ENCODE measurements around the gene MMP15.
"Not testable (repeated sequence)": the region's sequence is repeated elsewhere in the genome, so short reads cannot be mapped to it uniquely, and the experiment has no call there.

Gene MMP15

DNA sequence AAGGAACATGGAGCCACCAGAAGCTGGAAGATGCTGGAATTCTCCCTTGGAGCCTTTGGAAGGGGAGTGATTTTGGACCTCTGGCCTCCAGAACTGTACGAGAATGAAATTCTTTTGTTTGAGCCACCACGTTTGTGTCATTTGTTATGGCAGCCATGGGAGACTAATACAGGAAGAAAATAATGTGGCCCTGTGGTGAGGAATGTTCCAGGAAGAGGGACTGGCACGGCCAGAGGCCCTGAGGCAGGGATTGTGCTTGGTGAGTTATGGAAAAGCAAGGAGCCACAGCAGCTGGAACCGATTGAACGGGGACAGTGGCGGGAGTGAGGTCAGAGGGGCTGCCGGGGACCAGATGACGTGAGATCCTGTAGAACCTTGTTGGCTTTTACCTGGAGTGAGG, 52.2 kb downstream of the MMP15 start:
- H3K4me3 ChIP-seq (ENCODE audit: low read depth in 1 of 2, low read length in 1 of 2): no peak overlapping the region
- no peaks in the 10 kb centered on the region for H3K4me1 ChIP-seq (ENCODE audit: control insufficient read depth in 1 of 2, insufficient read depth in 1 of 2, low read depth in 1 of 2, low read length in 1 of 2)
- H3K9me3 ChIP-seq: no peaks in the 10 kb centered on the region
- TF ChIP-seq, protein P1, sequence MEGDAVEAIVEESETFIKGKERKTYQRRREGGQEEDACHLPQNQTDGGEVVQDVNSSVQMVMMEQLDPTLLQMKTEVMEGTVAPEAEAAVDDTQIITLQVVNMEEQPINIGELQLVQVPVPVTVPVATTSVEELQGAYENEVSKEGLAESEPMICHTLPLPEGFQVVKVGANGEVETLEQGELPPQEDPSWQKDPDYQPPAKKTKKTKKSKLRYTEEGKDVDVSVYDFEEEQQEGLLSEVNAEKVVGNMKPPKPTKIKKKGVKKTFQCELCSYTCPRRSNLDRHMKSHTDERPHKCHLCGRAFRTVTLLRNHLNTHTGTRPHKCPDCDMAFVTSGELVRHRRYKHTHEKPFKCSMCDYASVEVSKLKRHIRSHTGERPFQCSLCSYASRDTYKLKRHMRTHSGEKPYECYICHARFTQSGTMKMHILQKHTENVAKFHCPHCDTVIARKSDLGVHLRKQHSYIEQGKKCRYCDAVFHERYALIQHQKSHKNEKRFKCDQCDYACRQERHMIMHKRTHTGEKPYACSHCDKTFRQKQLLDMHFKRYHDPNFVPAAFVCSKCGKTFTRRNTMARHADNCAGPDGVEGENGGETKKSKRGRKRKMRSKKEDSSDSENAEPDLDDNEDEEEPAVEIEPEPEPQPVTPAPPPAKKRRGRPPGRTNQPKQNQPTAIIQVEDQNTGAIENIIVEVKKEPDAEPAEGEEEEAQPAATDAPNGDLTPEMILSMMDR (IDR thresholded peaks at IDR 0.05): no peak
- no peak overlapping the region for H3K27ac ChIP-seq
- H3K27me3 ChIP-seq: no peaks in the 10 kb centered on the region
- no peaks in the 10 kb centered on the region for H3K36me3 ChIP-seq

DNA sequence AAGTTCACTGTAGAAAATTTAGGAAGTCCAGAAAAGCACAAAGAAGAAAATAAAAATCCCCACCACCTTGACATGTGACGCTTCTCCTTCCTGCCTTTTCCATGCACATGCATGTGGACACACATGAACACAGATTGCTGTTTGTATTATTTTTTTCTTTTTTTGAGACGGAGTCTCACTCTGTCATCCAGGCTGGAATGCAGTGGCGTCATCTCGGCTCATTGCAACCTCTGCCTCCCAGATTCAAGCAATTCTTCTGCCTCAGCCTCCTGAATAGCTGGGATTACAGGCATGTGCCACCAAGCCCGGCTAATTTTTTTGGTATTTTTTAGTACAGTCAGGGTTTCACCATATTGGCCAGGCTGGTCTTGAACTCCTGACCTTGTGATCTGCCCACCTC, 55.1 kb downstream of the MMP15 start:
- H3K4me1 ChIP-seq (ENCODE audit: control insufficient read depth in 1 of 2, insufficient read depth in 1 of 2, low read depth in 1 of 2, low read length in 1 of 2); H3K4me3 ChIP-seq (ENCODE audit: low read depth in 1 of 2, low read length in 1 of 2); H3K27me3 ChIP-seq; H3K36me3 ChIP-seq; H3K27ac ChIP-seq; H3K9me3 ChIP-seq: not testable (repeated sequence)

GRCh38 chr16:58082381-58082780, 56.8 kb downstream of the MMP15 start:
- no peak overlapping the region for H3K27ac ChIP-seq
- H3K4me3 ChIP-seq (ENCODE audit: low read depth in 1 of 2, low read length in 1 of 2): no peak overlapping the region
- H3K27me3 ChIP-seq: no peaks in the 10 kb centered on the region

DNA sequence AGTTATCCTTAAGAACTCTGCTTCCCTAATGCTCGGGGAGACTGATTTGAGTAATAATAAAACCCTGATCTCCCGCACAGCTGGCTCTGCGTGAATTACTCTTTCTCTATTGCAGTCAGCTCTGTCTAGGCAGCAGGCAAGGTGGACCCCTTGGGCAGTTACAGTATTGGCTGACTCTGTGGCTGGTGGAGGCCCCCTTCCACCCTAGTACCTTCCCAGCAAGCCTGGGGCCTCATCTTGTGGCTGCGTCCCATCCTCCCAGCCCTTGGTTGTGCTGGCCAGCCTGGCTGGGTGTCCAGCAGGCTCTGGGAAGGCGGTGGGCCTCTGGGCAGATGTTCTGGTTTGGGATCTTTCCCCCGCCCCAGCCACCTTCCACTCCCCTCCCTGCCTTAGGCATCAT, 59.1 kb downstream of the MMP15 start:
- Histone ChIP-seq H3K27ac (no peak overlapping the region), H3K36me3 (no peaks in the 10 kb centered on the region), H3K4me3 (ENCODE audit: low read depth in 1 of 2, low read length in 1 of 2) (no peak overlapping the region), H3K27me3 (no peaks in the 10 kb centered on the region), H3K9me3 (no peaks in the 10 kb centered on the region), H3K4me1 (ENCODE audit: control insufficient read depth in 1 of 2, insufficient read depth in 1 of 2, low read depth in 1 of 2, low read length in 1 of 2) (no peaks in the 10 kb centered on the region)
- TF ChIP-seq, protein P1 (IDR thresholded peaks at IDR 0.05): no peak

More at GRCh38 chr16:58082381-58082780, 56.8 kb downstream of the MMP15 start:
- Histone ChIP-seq H3K36me3 (no peaks in the 10 kb centered on the region), H3K9me3 (no peaks in the 10 kb centered on the region), H3K4me1 (ENCODE audit: control insufficient read depth in 1 of 2, insufficient read depth in 1 of 2, low read depth in 1 of 2, low read length in 1 of 2) (no peaks in the 10 kb centered on the region)
- TF ChIP-seq, protein P1 (IDR thresholded peaks at IDR 0.05): no peak

- H3K4me3 ChIP-seq (ENCODE audit: low read depth in 1 of 2, low read length in 1 of 2): no peak overlapping the region
- H3K27me3 ChIP-seq: no peaks in the 10 kb centered on the region
- H3K4me1 ChIP-seq (ENCODE audit: control insufficient read depth in 1 of 2, insufficient read depth in 1 of 2, low read depth in 1 of 2, low read length in 1 of 2): no peaks in the 10 kb centered on the region
- H3K9me3 ChIP-seq: no peaks in the 10 kb centered on the region
- H3K27ac ChIP-seq: no peak overlapping the region
- TF ChIP-seq, protein P1 (IDR thresholded peaks at IDR 0.05): no peak
- H3K36me3 ChIP-seq: no peaks in the 10 kb centered on the region
These were observed 59.6 kb downstream of the MMP15 start for GRCh38 chr16:58085171-58085570.

DNA sequence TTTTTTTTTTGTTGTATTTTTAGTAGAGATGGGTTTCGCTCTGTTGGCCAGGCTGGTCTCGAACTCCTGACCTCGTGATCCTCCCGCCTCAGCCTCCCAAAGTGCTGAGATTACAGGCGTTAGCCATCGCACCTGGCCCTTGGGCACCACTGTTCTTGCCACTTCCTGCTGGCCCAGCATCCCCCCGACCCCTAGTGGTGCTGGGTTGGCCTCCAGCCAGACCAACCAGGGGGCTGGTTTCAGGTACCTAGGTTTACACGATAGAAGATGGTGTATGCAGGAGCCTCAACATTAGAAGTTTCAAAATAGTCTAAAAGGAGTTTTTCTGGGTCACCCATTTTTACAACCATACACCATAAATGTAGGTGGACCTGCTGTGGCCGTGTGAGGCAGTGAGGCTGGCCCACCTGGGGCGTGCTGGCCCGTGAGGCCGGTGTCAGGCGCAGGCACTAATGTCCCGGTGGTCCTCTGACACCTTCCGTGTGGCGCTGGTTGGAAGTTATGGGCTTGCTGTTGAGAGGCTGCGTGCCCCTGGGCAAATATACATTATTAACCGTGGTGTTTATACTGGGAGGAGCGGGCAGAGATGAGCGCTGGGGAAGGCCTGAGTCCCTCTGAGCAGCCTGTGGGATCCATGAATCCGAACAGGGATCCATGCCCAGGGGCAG, 60.2 kb downstream of the MMP15 start:
- no peaks in the 10 kb centered on the region for H3K27me3 ChIP-seq

More for the DNA sequence above, 60.2 kb downstream of the MMP15 start:
- Histone ChIP-seq H3K27ac (no peak overlapping the region), H3K4me1 (ENCODE audit: control insufficient read depth in 1 of 2, insufficient read depth in 1 of 2, low read depth in 1 of 2, low read length in 1 of 2) (no peaks in the 10 kb centered on the region), H3K9me3 (no peaks in the 10 kb centered on the region), H3K4me3 (ENCODE audit: low read depth in 1 of 2, low read length in 1 of 2) (no peak overlapping the region), H3K36me3 (no peaks in the 10 kb centered on the region)
- TF ChIP-seq, protein P1 (IDR thresholded peaks at IDR 0.05): no peak
